Spleen (tissue), 11 donors: Measurements from ENCODE around the gene QDPR. TPM values are rescaled to one million over a fixed set of nuclear protein-coding genes. Genes with fewer than 3 reads are reported as not detected.

Source experiments
- DNase-seq: peaks from one replicate; pipeline ENCODE4 v3.0.0-alpha.2; 2020
- H3K27ac ChIP-seq, 8 donors: fragments of 200-600 bp; sonication (generic) in 7 of 8; 1 replicate in 4 of 8; 2 replicates in 4 of 8; pipeline versions ENCODE4 v1.5.0 to v1.8.0; 2016 to 2021; ENCODE audit warnings: inconsistent platforms in 4 of 8, mild to moderate bottlenecking in 4 of 8, moderate library complexity in 1 of 8
- H3K27me3 ChIP-seq, 7 donors: fragments of 200-600 bp; sonication (generic) in 6 of 7; replicated peaks in 1 of 7; 1 replicate in 4 of 7; 2 replicates in 3 of 7; pipeline versions ENCODE4 v1.5.0 to v1.8.0; 2016 to 2021; ENCODE audit warnings: inconsistent platforms in 3 of 7, mild to moderate bottlenecking in 1 of 7
- H3K36me3 ChIP-seq, 6 donors: fragments of 200-600 bp; sonication (generic) in 5 of 6; 1 replicate in 4 of 6; 2 replicates in 2 of 6; pipeline versions ENCODE4 v1.5.0 to v1.8.0; 2016 to 2021; ENCODE audit warnings: inconsistent platforms in 2 of 6
- H3K4me1 ChIP-seq, 6 donors: fragments of 200-600 bp; sonication (generic) in 5 of 6; 1 replicate in 3 of 6; 2 replicates in 3 of 6; pipeline versions ENCODE4 v1.5.0 to v1.8.0; 2016 to 2021; ENCODE audit warnings: inconsistent platforms in 3 of 6
- H3K4me3 ChIP-seq, 8 donors: fragments of 200-600 bp; sonication (generic) in 7 of 8; 1 replicate in 4 of 8; 2 replicates in 4 of 8; pipeline versions ENCODE4 v1.5.0 to v1.8.0; 2016 to 2021; ENCODE audit warnings: inconsistent platforms in 4 of 8, mild to moderate bottlenecking in 4 of 8, moderate library complexity in 2 of 8
- H3K9me3 ChIP-seq, 8 donors: fragments of 200-600 bp; sonication (generic) in 7 of 8; 1 replicate in 4 of 8; 2 replicates in 4 of 8; pipeline versions ENCODE4 v1.5.0 to v1.8.0; 2016 to 2021; ENCODE audit warnings: inconsistent platforms in 4 of 8
- CTCF ChIP-seq, 11 experiments: fragments of 200-600 bp in 7 of 11; fragments of 450-650 bp in 4 of 11; sonication (generic) in 4 of 11; IDR thresholded peaks in 8 of 11; conservative IDR thresholded peaks in 3 of 11; 1 replicate in 7 of 11; 2 replicates in 4 of 11; pipeline versions ENCODE4 v1.4.0 to v1.8.0; 2016 to 2021; ENCODE audit warnings: antibody characterized with exemption in 11 of 11, inconsistent platforms in 4 of 11, mild to moderate bottlenecking in 1 of 11
- POLR2A ChIP-seq, 3 donors: fragments of 450-650 bp; IDR thresholded peaks; one replicate each; pipeline ENCODE4 v1.5.1; 2017; ENCODE audit warnings: antibody characterized with exemption in 3 of 3, mild to moderate bottlenecking in 1 of 3
- POLR2AphosphoS5 ChIP-seq, 3 donors: sonication (generic); formaldehyde crosslinking; IDR thresholded peaks; one replicate each; pipeline ENCODE4 v1.5.1; 2017; ENCODE audit warnings: antibody characterized with exemption in 3 of 3
- WGBS, 5 donors: extraction: QIAGEN DNeasy Blood & Tissue Kit in 3 of 5; methylation state at CpG; one replicate each; pipeline versions ENCODE4 v1.1.5 to v1.1.7; 2013 to 2018; 5-methylcytosine and 5-hydroxymethylcytosine counted together
- intact Hi-C: fragments of 100-400 bp; cut with DNase I; formaldehyde crosslinking; loops from one replicate; pipeline ENCODE4 v1.15.0; 2023; ENCODE audit warnings: low total_unique reads
- polyA plus RNA-seq, 3 donors: library from polyadenylated mRNA; stranded (reverse); fragments of 200-250 nt; gene quantifications; one replicate each; pipeline ENCODE4 v1.2.1, GENCODE V29; 2013
- total RNA-seq, 7 donors: library from RNA; depleted of rRNA in 3 of 7; stranded (reverse); fragments of >200 nt in 3 of 7; fragmentation: NEBNext Ultra II Directional in 4 of 7; extraction: Animal tissue kit (Norgen Biotek cat#: 25700) in 4 of 7; gene quantifications; one replicate each; pipeline versions ENCODE4 v1.1.0 to v1.2.1, GENCODE V29; 2016 to 2021
- donor health status: healthy with polysubstance abuse.
- donor health status: DM: no; HTN: no; CAD: no; lungs with moderate emphysema.
- donor health status: DM: no; HTN: no; CAD: no.
- donor health status: Bipolar disorder and iron deficiency.
- donor health status: healthy.
- donor health status: DM: no; HTN: no; CAD: no.
- donor health status: DM: yes; HTN: yes; CAD: no.

Gene QDPR
- total and polyA plus RNA-seq, 10 donors, result 3.8 to 23.9 (median 16.2) TPM

GRCh38 chr4:17535242-17535641 lies 23.4 kb upstream of the QDPR start:
- DNase-seq, result no peak
- TF ChIP-seq CTCF (IDR thresholded peaks at IDR 0.05 in 8 of 11, conservative IDR thresholded peaks at IDR 0.05 in 3 of 11) (no peak), POLR2A (IDR thresholded peaks at IDR 0.05) (no peak), POLR2AphosphoS5 (IDR thresholded peaks at IDR 0.05) (no peak)
- no peaks in the 10 kb centered on the region for H3K27me3 ChIP-seq
- H3K4me1 ChIP-seq, result no peaks in the 10 kb centered on the region
- H3K4me3 ChIP-seq, result no peak overlapping the region
- no peak overlapping the region for H3K27ac ChIP-seq
- no peaks in the 10 kb centered on the region for H3K36me3 ChIP-seq
- WGBS, 5 donors, result 65 to 89% (median 71%) methylated on average over 4 of the region's 4 CpGs
- no peaks in the 10 kb centered on the region for H3K9me3 ChIP-seq
- intact Hi-C loops, result no loop called here

- no peaks in the 10 kb centered on the region for H3K27me3 ChIP-seq
- no peaks in the 10 kb centered on the region for H3K36me3 ChIP-seq
- TF ChIP-seq CTCF (IDR thresholded peaks at IDR 0.05 in 8 of 11, conservative IDR thresholded peaks at IDR 0.05 in 3 of 11) (no peak), POLR2A (IDR thresholded peaks at IDR 0.05) (no peak), POLR2AphosphoS5 (IDR thresholded peaks at IDR 0.05) (no peak)
- no peak overlapping the region for H3K4me3 ChIP-seq
- no peak overlapping the region for H3K27ac ChIP-seq
- no peaks in the 10 kb centered on the region for H3K9me3 ChIP-seq
- 91 to 99% (median 96%) methylated on average over 4 of the region's 4 CpGs for WGBS, 5 donors
- intact Hi-C loops, result no loop called here
- no peaks in the 10 kb centered on the region for H3K4me1 ChIP-seq
- DNase-seq, result no peak
These were observed 22.8 kb upstream of the QDPR start for GRCh38 chr4:17534705-17535104.

- intact Hi-C loops, result no loop called here
- H3K36me3 ChIP-seq, result no peaks in the 10 kb centered on the region
- no peak overlapping the region for H3K27ac ChIP-seq
- TF ChIP-seq POLR2AphosphoS5 (IDR thresholded peaks at IDR 0.05) (no peak), POLR2A (IDR thresholded peaks at IDR 0.05) (no peak), CTCF (IDR thresholded peaks at IDR 0.05 in 8 of 11, conservative IDR thresholded peaks at IDR 0.05 in 3 of 11) (no peak)
- WGBS, 5 donors, result 61 to 83% (median 73%) methylated on average over 6 to 8 of the region's 8 CpGs
- H3K4me3 ChIP-seq, result no peak overlapping the region
- no peaks in the 10 kb centered on the region for H3K4me1 ChIP-seq
- no peaks in the 10 kb centered on the region for H3K9me3 ChIP-seq
- no peak for DNase-seq
- H3K27me3 ChIP-seq, result peaks cover 0 to 7% (median 0%) of the 10 kb centered on the region in 7 donors
These were observed 19.8 kb upstream of the QDPR start for GRCh38 chr4:17531538-17532285.

- no peaks in the 10 kb centered on the region for H3K36me3 ChIP-seq
- WGBS, 5 donors, result 89 to 96% (median 91%) methylated on average over 10 of the region's 10 CpGs
These were observed 16.8 kb upstream of the QDPR start for GRCh38 chr4:17528551-17529165.

More at GRCh38 chr4:17528551-17529165, 16.8 kb upstream of the QDPR start:
- TF ChIP-seq CTCF (IDR thresholded peaks at IDR 0.05 in 8 of 11, conservative IDR thresholded peaks at IDR 0.05 in 3 of 11) (no peak), POLR2AphosphoS5 (IDR thresholded peaks at IDR 0.05) (no peak), POLR2A (IDR thresholded peaks at IDR 0.05) (no peak)
- no peak overlapping the region for H3K4me3 ChIP-seq
- H3K4me1 ChIP-seq, result no peaks in the 10 kb centered on the region
- DNase-seq, result no peak
- intact Hi-C loops, result no loop called here
- no peaks in the 10 kb centered on the region for H3K9me3 ChIP-seq
- peaks cover 0 to 17% (median 0%) of the 10 kb centered on the region in 7 donors for H3K27me3 ChIP-seq
- H3K27ac ChIP-seq, result no peak overlapping the region
